Measurements from ENCODE around the gene NEDD4L. TPM values are rescaled to one million over a fixed set of nuclear protein-coding genes. Genes with fewer than 3 reads are reported as not detected.

NEDD4L gene
- total RNA-seq, 2 experiments from 2014 or later, result 3.2 to 3.3 TPM

DNA sequence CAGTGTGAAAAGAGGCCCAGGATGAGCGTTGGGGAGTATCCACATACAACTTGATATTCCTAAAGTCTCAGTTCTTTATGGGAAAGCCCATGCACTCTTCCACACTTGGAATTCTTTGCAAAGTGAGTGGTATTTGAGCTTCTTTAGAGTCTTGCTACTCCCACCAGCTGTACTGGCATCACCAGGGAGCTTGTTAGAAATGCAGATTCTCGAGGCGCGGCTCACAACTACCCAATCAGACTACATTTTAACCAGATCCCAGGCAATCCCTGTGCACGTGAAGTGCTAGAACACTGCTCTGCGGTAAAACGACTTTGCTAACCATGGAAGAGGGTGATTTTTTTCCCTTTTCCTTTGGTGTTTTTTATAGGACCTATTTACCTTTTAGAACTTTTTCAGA is 184.7 kb downstream of the NEDD4L start:
- no TSS peak for BruUV-seq (replicated peaks)
- intact Hi-C loops (cut with micrococcal nuclease; ENCODE audit: unreplicated experiment), result no loop called here
- H3K4me1 ChIP-seq (ENCODE audit: insufficient read depth, low read length, poor library complexity, severe bottlenecking), result no peaks in the 10 kb centered on the region

DNA sequence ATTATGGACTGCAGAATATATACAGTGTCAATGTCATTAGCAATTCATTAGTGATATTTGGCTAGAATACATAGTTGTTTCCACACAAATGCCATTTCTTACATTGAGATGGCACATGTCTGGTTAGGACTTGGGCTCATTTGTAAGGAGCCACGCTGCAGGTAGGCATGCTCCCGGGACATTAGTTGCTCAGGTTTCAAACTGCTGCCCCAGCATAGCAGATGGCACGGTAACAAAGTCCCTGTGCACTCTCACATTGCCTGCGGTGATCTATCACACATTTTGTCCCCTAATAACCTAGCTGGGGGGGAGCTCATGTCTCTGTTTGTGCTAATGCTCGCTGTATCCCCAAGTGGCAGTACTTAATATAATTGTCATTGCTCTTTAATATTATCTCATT is 185.1 kb downstream of the NEDD4L start:
- no peak for DNase-seq (ENCODE audit: low spot score)
- no TSS peak for BruUV-seq (replicated peaks)
- H3K4me2 ChIP-seq (ENCODE audit: low read length), result no peak overlapping the region
- H3K4me3 ChIP-seq (ENCODE audit: low read depth, low read length, poor library complexity, severe bottlenecking), result no peak overlapping the region
- H2AFZ ChIP-seq (ENCODE audit: low read length), result no peak overlapping the region
- H3K4me1 ChIP-seq (ENCODE audit: insufficient read depth, low read length, poor library complexity, severe bottlenecking), result no peaks in the 10 kb centered on the region
- intact Hi-C loops (cut with micrococcal nuclease; ENCODE audit: unreplicated experiment), result no loop called here
- H4K20me1 ChIP-seq (ENCODE audit: insufficient read depth, low read length), result no peaks in the 10 kb centered on the region
- H3K9me3 ChIP-seq (ENCODE audit: low read length), result no peaks in the 10 kb centered on the region
- no peaks in the 10 kb centered on the region for H3K36me3 ChIP-seq (ENCODE audit: insufficient read depth, low read length)
- no peak for TF ChIP-seq EZH2phosphoT487 (IDR thresholded peaks at IDR 0.05; ENCODE audit: borderline replicate concordance, low read depth, low read length)
- TF ChIP-seq, protein P1, sequence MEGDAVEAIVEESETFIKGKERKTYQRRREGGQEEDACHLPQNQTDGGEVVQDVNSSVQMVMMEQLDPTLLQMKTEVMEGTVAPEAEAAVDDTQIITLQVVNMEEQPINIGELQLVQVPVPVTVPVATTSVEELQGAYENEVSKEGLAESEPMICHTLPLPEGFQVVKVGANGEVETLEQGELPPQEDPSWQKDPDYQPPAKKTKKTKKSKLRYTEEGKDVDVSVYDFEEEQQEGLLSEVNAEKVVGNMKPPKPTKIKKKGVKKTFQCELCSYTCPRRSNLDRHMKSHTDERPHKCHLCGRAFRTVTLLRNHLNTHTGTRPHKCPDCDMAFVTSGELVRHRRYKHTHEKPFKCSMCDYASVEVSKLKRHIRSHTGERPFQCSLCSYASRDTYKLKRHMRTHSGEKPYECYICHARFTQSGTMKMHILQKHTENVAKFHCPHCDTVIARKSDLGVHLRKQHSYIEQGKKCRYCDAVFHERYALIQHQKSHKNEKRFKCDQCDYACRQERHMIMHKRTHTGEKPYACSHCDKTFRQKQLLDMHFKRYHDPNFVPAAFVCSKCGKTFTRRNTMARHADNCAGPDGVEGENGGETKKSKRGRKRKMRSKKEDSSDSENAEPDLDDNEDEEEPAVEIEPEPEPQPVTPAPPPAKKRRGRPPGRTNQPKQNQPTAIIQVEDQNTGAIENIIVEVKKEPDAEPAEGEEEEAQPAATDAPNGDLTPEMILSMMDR (conservative IDR thresholded peaks at IDR 0.05; ENCODE audit: low read length), result no peak
- no peaks in the 10 kb centered on the region for H3K9me2 ChIP-seq (ENCODE audit: insufficient read depth, low read length)
- no peaks in the 10 kb centered on the region for H3K79me2 ChIP-seq (ENCODE audit: insufficient read depth, low read depth, low read length)
- H3K27ac ChIP-seq (ENCODE audit: low read depth, low read length, poor library complexity, severe bottlenecking), result no peak overlapping the region
- CTCF ChIA-PET (ENCODE audit: unreplicated experiment), result no interaction called here
- POLR2A ChIA-PET, result no interaction called here

More for the DNA sequence above, 184.7 kb downstream of the NEDD4L start:
- Histone ChIP-seq H3K36me3 (ENCODE audit: insufficient read depth, low read length) (no peaks in the 10 kb centered on the region), H3K9me3 (ENCODE audit: low read length) (no peaks in the 10 kb centered on the region), H4K20me1 (ENCODE audit: insufficient read depth, low read length) (no peaks in the 10 kb centered on the region), H3K79me2 (ENCODE audit: insufficient read depth, low read depth, low read length) (no peaks in the 10 kb centered on the region), H3K27ac (ENCODE audit: low read depth, low read length, poor library complexity, severe bottlenecking) (no peak overlapping the region), H3K9me2 (ENCODE audit: insufficient read depth, low read length) (no peaks in the 10 kb centered on the region), H2AFZ (ENCODE audit: low read length) (no peak overlapping the region), H3K4me2 (ENCODE audit: low read length) (no peak overlapping the region), H3K4me3 (ENCODE audit: low read depth, low read length, poor library complexity, severe bottlenecking) (no peak overlapping the region)
- TF ChIP-seq, protein P1 (conservative IDR thresholded peaks at IDR 0.05; ENCODE audit: low read length), result no peak
- TF ChIP-seq EZH2phosphoT487 (IDR thresholded peaks at IDR 0.05; ENCODE audit: borderline replicate concordance, low read depth, low read length), result no peak
- ChIA-PET CTCF (ENCODE audit: unreplicated experiment) (interaction anchor here (0.5 kb wide), 1 partner anchor 337 kb away, joined by 3 read pairs; no protein-coding TSS in a partner anchor), POLR2A (no interaction called here)
- DNase-seq (ENCODE audit: low spot score), result no peak

DNA sequence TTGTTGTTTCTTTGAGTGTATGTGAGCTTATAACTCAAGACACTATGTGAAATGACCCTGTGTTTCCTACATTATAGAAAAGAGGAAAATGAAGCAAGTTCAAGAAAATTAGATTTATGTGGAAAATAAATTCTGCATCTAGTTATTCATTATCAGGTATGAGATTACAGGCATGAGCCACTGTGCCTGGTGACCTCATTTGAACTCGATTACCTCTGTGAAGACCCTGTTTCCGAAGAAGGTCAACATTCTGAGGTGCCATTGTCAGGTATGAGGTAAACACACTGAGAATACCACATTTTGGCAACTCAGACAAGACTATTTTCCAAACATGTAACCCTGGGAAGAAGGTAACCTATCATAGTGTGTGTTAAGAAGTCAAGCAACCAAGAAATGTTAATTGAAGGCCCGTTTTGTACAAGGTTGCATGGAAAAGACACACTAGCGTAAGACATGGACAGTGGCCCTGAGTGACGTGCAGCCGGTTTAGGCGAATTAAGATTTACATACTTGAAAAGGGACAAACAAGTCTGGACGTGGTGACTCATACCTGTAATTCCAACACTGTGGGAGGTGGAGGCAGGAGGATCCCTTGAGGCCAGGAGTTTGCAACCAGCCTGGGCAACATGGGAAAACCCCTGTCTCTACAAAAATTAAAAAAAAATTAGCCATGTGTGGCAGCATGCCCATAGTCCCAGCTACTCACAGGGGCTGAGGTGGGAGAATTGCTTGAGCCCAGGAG is 186.6 kb downstream of the NEDD4L start:
- intact Hi-C loops (cut with micrococcal nuclease; ENCODE audit: unreplicated experiment), result no loop called here
- no peaks in the 10 kb centered on the region for H4K20me1 ChIP-seq (ENCODE audit: insufficient read depth, low read length)
- H3K4me3 ChIP-seq (ENCODE audit: low read depth, low read length, poor library complexity, severe bottlenecking), result no peak overlapping the region
- no peaks in the 10 kb centered on the region for H3K4me1 ChIP-seq (ENCODE audit: insufficient read depth, low read length, poor library complexity, severe bottlenecking)
- CTCF ChIA-PET (ENCODE audit: unreplicated experiment), result no interaction called here
- H3K79me2 ChIP-seq (ENCODE audit: insufficient read depth, low read depth, low read length), result no peaks in the 10 kb centered on the region
- H2AFZ ChIP-seq (ENCODE audit: low read length), result no peak overlapping the region
- no peaks in the 10 kb centered on the region for H3K36me3 ChIP-seq (ENCODE audit: insufficient read depth, low read length)
- BruUV-seq (replicated peaks), result no TSS peak
- no peak for DNase-seq (ENCODE audit: low spot score)
- no peak overlapping the region for H3K27ac ChIP-seq (ENCODE audit: low read depth, low read length, poor library complexity, severe bottlenecking)
- TF ChIP-seq EZH2phosphoT487 (IDR thresholded peaks at IDR 0.05; ENCODE audit: borderline replicate concordance, low read depth, low read length), result no peak
- TF ChIP-seq, protein P1 (conservative IDR thresholded peaks at IDR 0.05; ENCODE audit: low read length), result no peak
- no peak overlapping the region for H3K4me2 ChIP-seq (ENCODE audit: low read length)
- no peaks in the 10 kb centered on the region for H3K9me3 ChIP-seq (ENCODE audit: low read length)
- H3K9me2 ChIP-seq (ENCODE audit: insufficient read depth, low read length), result no peaks in the 10 kb centered on the region
- POLR2A ChIA-PET, result interaction anchor here (0.7 kb wide), 1 partner anchor 799 kb away, joined by 5 read pairs; no protein-coding TSS in a partner anchor

Measured in OCI-LY7 (cell line).